Hepatocyte (in vitro differentiated cells): ENCODE results near the gene COX19. TPM values are rescaled to one million over a fixed set of nuclear protein-coding genes. Genes with fewer than 3 reads are reported as not detected.

ENCODE experiments used
- DNase-seq: peaks from one replicate; pipeline ENCODE4 v3.0.0-alpha.2; 2016; ENCODE audit warnings: low spot score
- H2AFZ ChIP-seq: fragments of 200-600 bp; sonication (generic); 2 replicates; pipeline ENCODE4 v1.6.0; 2016; ENCODE audit warnings: antibody characterized with exemption, mild to moderate bottlenecking
- H3K27ac ChIP-seq: fragments of 200-600 bp; sonication (generic); 2 replicates; pipeline ENCODE4 v1.5.1; 2016; ENCODE audit warnings: mild to moderate bottlenecking
- H3K27me3 ChIP-seq: fragments of 200-600 bp; sonication (generic); 2 replicates; pipeline ENCODE4 v1.6.1; 2016
- H3K36me3 ChIP-seq: fragments of 200-600 bp; sonication (generic); replicated peaks from 2 replicates; pipeline ENCODE4 v1.5.1; 2016; ENCODE audit warnings: low read depth; ENCODE audit not compliant: insufficient read depth
- H3K4me1 ChIP-seq: fragments of 200-600 bp; sonication (generic); 2 replicates; pipeline ENCODE4 v1.5.1; 2016; ENCODE audit warnings: mild to moderate bottlenecking, moderate library complexity; ENCODE audit not compliant: insufficient read depth
- H3K4me2 ChIP-seq: fragments of 200-600 bp; sonication (generic); 2 replicates; pipeline ENCODE4 v1.6.0; 2016
- H3K4me3 ChIP-seq: fragments of 200-600 bp; sonication (generic); 2 replicates; pipeline ENCODE4 v1.5.1; 2016; ENCODE audit warnings: mild to moderate bottlenecking
- H3K79me2 ChIP-seq: fragments of 200-600 bp; sonication (generic); 2 replicates; pipeline ENCODE4 v1.6.0; 2017; ENCODE audit warnings: mild to moderate bottlenecking
- H3K9me2 ChIP-seq: fragments of 200-600 bp; sonication (generic); replicated peaks from 2 replicates; pipeline ENCODE4 v1.6.0; 2017; ENCODE audit warnings: mild to moderate bottlenecking; ENCODE audit not compliant: insufficient read depth
- H3K9me3 ChIP-seq: fragments of 200-600 bp; sonication (generic); 2 replicates; pipeline ENCODE4 v1.5.1; 2016; ENCODE audit warnings: low read depth, mild to moderate bottlenecking
- H4K20me1 ChIP-seq: fragments of 200-600 bp; sonication (generic); 2 replicates; pipeline ENCODE4 v1.6.0; 2016; ENCODE audit warnings: mild to moderate bottlenecking; ENCODE audit not compliant: insufficient read depth, poor library complexity, severe bottlenecking
- CTCF ChIP-seq: fragments of 200-600 bp; sonication (generic); IDR thresholded peaks from 2 replicates; pipeline ENCODE4 v1.5.1; 2016; ENCODE audit warnings: antibody characterized with exemption, mild to moderate bottlenecking; ENCODE audit not compliant: poor library complexity
- EZH2 ChIP-seq: fragments of 200-600 bp; sonication (generic); IDR thresholded peaks from 2 replicates; pipeline ENCODE4 v1.6.1; 2016; ENCODE audit warnings: antibody characterized with exemption, mild to moderate bottlenecking, borderline replicate concordance
- EZH2phosphoT487 ChIP-seq: fragments of 200-600 bp; sonication (generic); IDR thresholded peaks from one replicate; pipeline ENCODE4 v1.6.1; 2018; ENCODE audit warnings: antibody characterized with exemption, mild to moderate bottlenecking, low read depth, moderate library complexity; ENCODE audit not compliant: unreplicated experiment, severe bottlenecking
- WGBS: methylation state at CpG from one replicate; pipeline ENCODE4 v1.1.6; 2016; ENCODE audit warnings: low lambda C conversion rate; ENCODE audit errors: missing lambda C conversion rate; 5-methylcytosine and 5-hydroxymethylcytosine counted together
- polyA plus RNA-seq: library from polyadenylated mRNA; unstranded; fragments of >200 nt; fragmentation: Nextera tagmentation; extraction: Ambion mirVana; gene quantifications from 2 replicates; pipeline ENCODE4 v1.2.1, GENCODE V29; 2016
- total RNA-seq: library from RNA; depleted of rRNA; stranded (reverse); fragments of >200 nt; gene quantifications from 2 replicates; pipeline ENCODE4 v1.2.3, GENCODE V29; 2014

Gene COX19
- total and polyA plus RNA-seq, 2 experiments from 2014 or later, result 11.6 to 18.9 TPM

GRCh38 chr7:987909-988308, 12.6 kb upstream of the COX19 start:
- Histone ChIP-seq H3K4me2 (peak overlapping the region; percentile 63), H3K36me3 (no peaks in the 10 kb centered on the region), H3K4me1 (peaks cover 27% of the 10 kb centered on the region), H3K79me2 (peaks cover 8% of the 10 kb centered on the region), H4K20me1 (no peaks in the 10 kb centered on the region), H3K4me3 (no peak overlapping the region), H3K9me2 (no peaks in the 10 kb centered on the region), H3K9me3 (no peaks in the 10 kb centered on the region), H3K27ac (no peak overlapping the region), H3K27me3 (no peaks in the 10 kb centered on the region), H2AFZ (no peak overlapping the region)
- no peak for DNase-seq
- no peak for TF ChIP-seq CTCF
- no peak for TF ChIP-seq EZH2phosphoT487
- TF ChIP-seq EZH2, result no peak
- 69% methylated on average over 6 of the region's 6 CpGs for WGBS

- H3K4me3 ChIP-seq, result no peak overlapping the region
- no peak overlapping the region for H3K4me2 ChIP-seq
- 94% methylated on average over 36 of the region's 56 CpGs for WGBS
- no peak for DNase-seq
- peaks cover 8% of the 10 kb centered on the region for H3K79me2 ChIP-seq
- H4K20me1 ChIP-seq, result no peaks in the 10 kb centered on the region
- H3K9me2 ChIP-seq, result no peaks in the 10 kb centered on the region
- peaks cover 33% of the 10 kb centered on the region for H3K4me1 ChIP-seq
- no peak overlapping the region for H3K27ac ChIP-seq
- H2AFZ ChIP-seq, result no peak overlapping the region
- no peaks in the 10 kb centered on the region for H3K36me3 ChIP-seq
- H3K9me3 ChIP-seq, result no peaks in the 10 kb centered on the region
- TF ChIP-seq EZH2 (no peak), CTCF (no peak), EZH2phosphoT487 (no peak)
- H3K27me3 ChIP-seq, result no peaks in the 10 kb centered on the region
These were observed 11.7 kb upstream of the COX19 start for GRCh38 chr7:986766-987751.

GRCh38 chr7:985915-986741, 10.8 kb upstream of the COX19 start:
- Histone ChIP-seq H3K36me3 (no peaks in the 10 kb centered on the region), H2AFZ (no peak overlapping the region), H3K4me3 (no peak overlapping the region), H3K9me2 (no peaks in the 10 kb centered on the region), H3K4me2 (no peak overlapping the region), H3K4me1 (peaks cover 34% of the 10 kb centered on the region), H3K27me3 (no peaks in the 10 kb centered on the region), H4K20me1 (no peaks in the 10 kb centered on the region), H3K79me2 (peaks cover 8% of the 10 kb centered on the region), H3K9me3 (no peaks in the 10 kb centered on the region), H3K27ac (no peak overlapping the region)
- WGBS, result 76% methylated on average over 38 of the region's 41 CpGs
- no peak for DNase-seq
- TF ChIP-seq CTCF, result no peak
- TF ChIP-seq EZH2, result no peak
- no peak for TF ChIP-seq EZH2phosphoT487
